ENCODE measurements around the gene ATL3. TPM values are rescaled to one million over a fixed set of nuclear protein-coding genes. Genes with fewer than 3 reads are reported as not detected.
A peak's percentile ranks its signal among the peaks of the same experiment; 100 is the strongest.

Gene ATL3
- total and polyA plus RNA-seq, 7 donors: 8.4 to 115 (median 97.8) TPM

DNA sequence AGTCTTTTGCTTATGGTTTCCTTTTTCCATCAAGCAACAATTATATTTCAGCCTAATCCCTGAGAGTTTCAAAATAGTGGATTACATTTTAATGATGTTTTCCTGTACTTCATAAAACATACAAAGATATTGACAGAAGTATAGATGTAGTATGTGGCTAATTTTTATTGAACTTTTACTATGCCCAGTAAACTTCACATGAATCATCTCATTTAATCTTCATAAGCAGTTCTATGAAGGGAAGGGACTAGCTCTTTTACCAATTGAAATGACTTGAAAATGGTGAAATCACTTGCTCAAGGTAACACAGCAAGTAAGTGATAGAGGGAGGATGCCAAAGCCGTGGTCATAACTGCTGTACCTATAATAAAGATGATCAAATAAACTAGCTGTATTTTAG is 37.6 kb upstream of the ATL3 start:
- Histone ChIP-seq H3K4me3 (no peak overlapping the region), H3K36me3 (no peaks in the 10 kb centered on the region), H3K27ac (no peak overlapping the region), H3K4me1 (peaks cover 0 to 36% (median 22%) of the 10 kb centered on the region in 4 donors), H3K9me3 (no peaks in the 10 kb centered on the region), H3K27me3 (no peaks in the 10 kb centered on the region)
- no peak for DNase-seq
- intact Hi-C loops (cut with DNase I): no loop called here
- TF ChIP-seq, protein P1, sequence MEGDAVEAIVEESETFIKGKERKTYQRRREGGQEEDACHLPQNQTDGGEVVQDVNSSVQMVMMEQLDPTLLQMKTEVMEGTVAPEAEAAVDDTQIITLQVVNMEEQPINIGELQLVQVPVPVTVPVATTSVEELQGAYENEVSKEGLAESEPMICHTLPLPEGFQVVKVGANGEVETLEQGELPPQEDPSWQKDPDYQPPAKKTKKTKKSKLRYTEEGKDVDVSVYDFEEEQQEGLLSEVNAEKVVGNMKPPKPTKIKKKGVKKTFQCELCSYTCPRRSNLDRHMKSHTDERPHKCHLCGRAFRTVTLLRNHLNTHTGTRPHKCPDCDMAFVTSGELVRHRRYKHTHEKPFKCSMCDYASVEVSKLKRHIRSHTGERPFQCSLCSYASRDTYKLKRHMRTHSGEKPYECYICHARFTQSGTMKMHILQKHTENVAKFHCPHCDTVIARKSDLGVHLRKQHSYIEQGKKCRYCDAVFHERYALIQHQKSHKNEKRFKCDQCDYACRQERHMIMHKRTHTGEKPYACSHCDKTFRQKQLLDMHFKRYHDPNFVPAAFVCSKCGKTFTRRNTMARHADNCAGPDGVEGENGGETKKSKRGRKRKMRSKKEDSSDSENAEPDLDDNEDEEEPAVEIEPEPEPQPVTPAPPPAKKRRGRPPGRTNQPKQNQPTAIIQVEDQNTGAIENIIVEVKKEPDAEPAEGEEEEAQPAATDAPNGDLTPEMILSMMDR (IDR thresholded peaks at IDR 0.05): no peak
- TF ChIP-seq POLR2A (IDR thresholded peaks at IDR 0.05): no peak
- no peak for TF ChIP-seq EP300 (IDR thresholded peaks at IDR 0.05)
- TF ChIP-seq POLR2AphosphoS5 (IDR thresholded peaks at IDR 0.05): no peak
- WGBS, 2 donors: 73 to 89% methylated on average over 1 of the region's 1 CpG

DNA sequence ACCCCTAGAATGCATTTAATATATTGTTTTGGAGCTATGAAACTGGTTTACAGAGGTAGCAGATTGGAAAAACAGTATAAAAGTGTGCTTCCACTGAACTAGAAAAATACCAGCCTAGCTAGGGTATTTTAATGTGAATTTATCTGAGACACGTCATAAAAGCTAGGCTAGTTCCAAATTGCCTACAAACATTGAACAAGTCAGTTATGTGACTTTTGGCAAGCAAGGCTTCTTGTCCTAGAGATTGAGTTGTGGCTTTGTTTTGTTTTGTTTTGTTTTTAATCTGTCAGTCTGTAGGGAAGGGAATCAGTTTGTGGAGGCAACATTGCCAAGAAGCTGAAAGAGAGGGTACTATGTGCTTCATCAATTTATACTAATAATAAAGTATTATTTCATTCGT is 34.4 kb upstream of the ATL3 start:
- intact Hi-C loops (cut with DNase I): no loop called here
- no peak overlapping the region for H3K27ac ChIP-seq

GRCh38 chr11:63699896-63700295 is 28.7 kb upstream of the ATL3 start:
- TF ChIP-seq, protein P1 (IDR thresholded peaks at IDR 0.05): no peak
- no peak for TF ChIP-seq POLR2AphosphoS5 (IDR thresholded peaks at IDR 0.05)
- TF ChIP-seq POLR2A (IDR thresholded peaks at IDR 0.05): no peak
- no peak for TF ChIP-seq EP300 (IDR thresholded peaks at IDR 0.05)
- Histone ChIP-seq H3K36me3 (no peaks in the 10 kb centered on the region), H3K4me1 (peaks cover 0 to 21% (median 14%) of the 10 kb centered on the region in 4 donors), H3K27me3 (no peaks in the 10 kb centered on the region), H3K9me3 (no peaks in the 10 kb centered on the region), H3K27ac (peak overlapping the region in 1 of 4 donors; percentile 33), H3K4me3 (no peak overlapping the region)
- no peak for DNase-seq
- WGBS, 2 donors: 88 to 91% methylated on average over 1 of the region's 1 CpG
- intact Hi-C loops (cut with DNase I): loop anchor here (5.0 kb wide), 1 partner anchor 32 kb away; no protein-coding TSS in a partner anchor

More for the DNA sequence above, 34.4 kb upstream of the ATL3 start:
- no peak overlapping the region for H3K4me3 ChIP-seq
- peaks cover 0 to 21% (median 14%) of the 10 kb centered on the region in 4 donors for H3K4me1 ChIP-seq
- H3K27me3 ChIP-seq: no peaks in the 10 kb centered on the region
- no peaks in the 10 kb centered on the region for H3K36me3 ChIP-seq
- 46 to 70% methylated on average over 2 of the region's 2 CpGs for WGBS, 2 donors
- TF ChIP-seq POLR2A (IDR thresholded peaks at IDR 0.05) (no peak), POLR2AphosphoS5 (IDR thresholded peaks at IDR 0.05) (no peak), EP300 (IDR thresholded peaks at IDR 0.05) (no peak)
- TF ChIP-seq, protein P1 (IDR thresholded peaks at IDR 0.05): no peak
- no peak for DNase-seq
- no peaks in the 10 kb centered on the region for H3K9me3 ChIP-seq

- no peak for DNase-seq
- Histone ChIP-seq H3K27ac (peak overlapping the region in 1 of 4 donors; percentile 33), H3K4me3 (no peak overlapping the region), H3K9me3 (no peaks in the 10 kb centered on the region), H3K4me1 (peaks cover 0 to 21% (median 14%) of the 10 kb centered on the region in 4 donors), H3K36me3 (no peaks in the 10 kb centered on the region), H3K27me3 (no peaks in the 10 kb centered on the region)
- intact Hi-C loops (cut with DNase I): loop anchor here (5.0 kb wide), 1 partner anchor 33 kb away; no protein-coding TSS in a partner anchor
- 50 to 79% methylated on average over 11 of the region's 11 CpGs for WGBS, 2 donors
- no peak for TF ChIP-seq POLR2A (IDR thresholded peaks at IDR 0.05)
- TF ChIP-seq EP300 (IDR thresholded peaks at IDR 0.05): no peak
- TF ChIP-seq POLR2AphosphoS5 (IDR thresholded peaks at IDR 0.05): peak in 1 of 4 donors; percentile 12
These were observed 28.0 kb upstream of the ATL3 start for GRCh38 chr11:63698976-63699733.

DNA sequence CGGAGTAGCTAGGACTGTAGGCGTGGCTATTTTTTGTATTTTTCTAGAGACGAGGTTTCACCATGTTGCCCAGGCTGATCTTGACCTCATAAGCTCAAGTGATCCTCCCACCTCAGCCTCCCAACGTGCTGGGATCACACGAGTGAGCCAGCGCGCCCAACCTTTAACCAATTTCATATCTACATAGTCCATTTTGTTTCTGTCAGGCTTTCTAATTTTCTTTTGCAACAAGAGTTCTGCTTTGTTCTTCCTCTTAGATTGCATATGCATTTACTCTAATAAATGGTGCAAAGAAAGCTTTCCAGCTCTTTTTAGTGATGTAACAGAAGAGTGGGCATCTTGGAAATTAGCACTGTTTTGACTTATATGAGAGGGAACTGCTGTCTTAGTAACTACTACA is 23.4 kb upstream of the ATL3 start:
- WGBS, 2 donors: 93 to 94% methylated on average over 7 of the region's 7 CpGs
- intact Hi-C loops (cut with DNase I): no loop called here
- H3K27me3 ChIP-seq: no peaks in the 10 kb centered on the region

More for the DNA sequence above, 23.4 kb upstream of the ATL3 start:
- TF ChIP-seq POLR2AphosphoS5 (IDR thresholded peaks at IDR 0.05) (no peak), EP300 (IDR thresholded peaks at IDR 0.05) (no peak), POLR2A (IDR thresholded peaks at IDR 0.05) (no peak)
- TF ChIP-seq, protein P1 (IDR thresholded peaks at IDR 0.05): no peak
- no peaks in the 10 kb centered on the region for H3K36me3 ChIP-seq
- H3K9me3 ChIP-seq: no peaks in the 10 kb centered on the region
- no peak overlapping the region for H3K27ac ChIP-seq
- no peak for DNase-seq
- H3K4me3 ChIP-seq: no peak overlapping the region
- H3K4me1 ChIP-seq: peaks cover 0 to 20% (median 12%) of the 10 kb centered on the region in 4 donors
